LNCAP (cell line): ENCODE results near the gene CARS1.

Experiments
- CTCF ChIP-seq: fragments of 450-650 bp; IDR thresholded peaks from 2 replicates; pipeline ENCODE4 v1.5.1; 2017; ENCODE audit warnings: mild to moderate bottlenecking

The CARS1 gene

GRCh38 chr11:2983908-2984307, 73.3 kb downstream of the CARS1 start:
- TF ChIP-seq CTCF, result no peak

GRCh38 chr11:2982214-2982613, 75.0 kb downstream of the CARS1 start:
- TF ChIP-seq CTCF, result no peak

- TF ChIP-seq CTCF, result no peak
Measured at GRCh38 chr11:2981130-2981529, 76.1 kb downstream of the CARS1 start.

- no peak for TF ChIP-seq CTCF
Measured at GRCh38 chr11:2980168-2980840, 76.9 kb downstream of the CARS1 start.

- TF ChIP-seq CTCF, result no peak
Measured at GRCh38 chr11:2977113-2977512, 80.1 kb downstream of the CARS1 start.

GRCh38 chr11:2976294-2977063, 80.7 kb downstream of the CARS1 start:
- TF ChIP-seq CTCF, result no peak

GRCh38 chr11:2975594-2975993, 81.6 kb downstream of the CARS1 start:
- peak; percentile 38; the same call in 1 of the 2 replicates for TF ChIP-seq CTCF
